HT-29 (cell line): ENCODE measurements around the gene MPHOSPH8. TPM values are rescaled to one million over a fixed set of nuclear protein-coding genes. Genes with fewer than 3 reads are reported as not detected.
"Not testable (repeated sequence)": the region's sequence is repeated elsewhere in the genome, so short reads cannot be mapped to it uniquely, and the experiment has no call there.

Source experiments
- DNase-seq: peaks from one replicate; pipeline ENCODE4 v3.0.0-alpha.2; 2015; ENCODE audit warnings: low spot score
- total RNA-seq: library from RNA; depleted of rRNA; stranded (reverse); fragments of >200 nt; shearing (Covaris generic); gene quantifications from 2 replicates; pipeline ENCODE4 v1.2.3, GENCODE V29; 2014; rRNA removed

Gene MPHOSPH8
- total RNA-seq, 1 experiment from 2014 or later = 14.9 TPM

DNA sequence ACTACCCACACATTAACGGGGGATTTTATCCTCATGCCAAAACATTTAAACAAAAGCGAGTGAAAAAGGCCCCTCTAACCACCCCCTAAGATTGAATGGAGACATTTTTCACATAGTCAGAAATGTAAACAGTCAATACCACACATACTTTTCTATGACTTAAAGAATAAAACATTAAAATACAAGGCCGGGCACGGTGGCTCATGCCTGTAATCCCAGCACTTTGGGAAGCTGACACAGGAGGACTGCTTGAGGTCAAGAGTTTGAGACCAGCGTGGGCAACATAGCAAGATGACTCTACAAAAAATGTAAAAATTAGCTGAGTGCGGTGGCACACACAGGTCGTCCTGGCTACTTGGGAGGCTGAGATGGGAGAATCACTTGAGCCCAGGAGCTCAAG lies 47.3 kb downstream of the MPHOSPH8 start:
- DNase-seq = no peak

DNA sequence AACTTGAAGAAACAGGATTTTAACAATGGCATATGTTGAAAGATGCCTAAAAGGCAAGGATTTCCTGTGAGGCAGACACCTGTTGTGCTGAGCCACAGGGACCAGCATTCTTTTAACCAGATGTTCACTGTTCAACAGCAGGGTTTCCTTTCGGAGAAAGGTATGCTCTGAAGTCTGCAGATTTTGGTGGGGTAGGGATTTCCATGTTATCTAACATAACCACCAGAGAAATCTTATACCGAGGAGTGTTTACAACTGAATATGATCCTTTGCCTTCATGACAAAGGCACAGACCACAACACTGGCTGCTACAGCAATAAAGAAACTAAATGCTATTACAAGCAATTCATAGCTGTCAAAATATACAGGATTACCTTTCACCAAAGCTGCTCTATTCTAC lies 48.1 kb downstream of the MPHOSPH8 start:
- DNase-seq = no peak

GRCh38 chr13:19685034-19685433 lies 51.6 kb downstream of the MPHOSPH8 start:
- DNase-seq = peak; percentile 82

GRCh38 chr13:19685437-19685836 lies 52.0 kb downstream of the MPHOSPH8 start:
- DNase-seq = peak; percentile 45

GRCh38 chr13:19691447-19691846 lies 58.0 kb downstream of the MPHOSPH8 start:
- not testable (repeated sequence) for DNase-seq

DNA sequence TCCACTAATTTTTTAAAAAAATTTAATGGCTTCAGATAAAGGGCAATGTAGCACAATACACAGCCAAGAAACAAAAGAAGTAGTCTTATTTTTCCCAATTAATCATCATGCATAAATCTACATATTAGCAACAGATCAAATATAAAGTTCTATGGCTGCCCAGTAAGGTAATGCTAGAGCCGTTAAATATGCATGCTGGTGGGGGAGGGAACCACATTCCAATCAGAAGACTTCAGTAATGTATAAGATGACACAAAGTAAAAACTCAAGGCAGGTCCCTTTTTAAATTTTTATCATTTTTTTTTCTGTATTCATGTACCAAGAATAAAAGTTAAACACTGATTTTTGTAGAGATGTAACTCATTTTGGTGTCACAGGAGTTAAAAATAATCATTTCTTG lies 62.0 kb downstream of the MPHOSPH8 start:
- DNase-seq = no peak

DNA sequence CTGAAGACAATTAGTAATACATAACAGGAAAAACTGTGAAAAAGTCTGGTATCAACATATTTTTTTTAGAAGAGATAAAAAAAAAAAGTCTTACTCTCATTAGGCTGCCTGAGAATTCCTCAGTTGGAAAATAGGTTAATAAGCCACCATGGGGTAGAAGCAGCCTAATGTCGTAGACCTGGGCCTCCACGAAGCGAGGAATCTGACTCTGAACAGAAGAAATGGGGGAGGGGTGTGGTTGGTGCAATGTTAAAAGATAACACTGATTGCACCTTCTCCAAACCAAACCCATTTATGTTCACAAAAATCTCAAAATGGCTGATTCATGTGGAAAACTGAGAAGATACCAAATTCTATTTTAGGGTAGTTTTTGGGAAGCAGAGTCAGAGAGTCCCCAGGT lies 62.4 kb downstream of the MPHOSPH8 start:
- no peak for DNase-seq

- not testable (repeated sequence) for DNase-seq
Measured at GRCh38 chr13:19700963-19701362, 67.5 kb downstream of the MPHOSPH8 start.

- not testable (repeated sequence) for DNase-seq
Measured at GRCh38 chr13:19701619-19702018, 68.2 kb downstream of the MPHOSPH8 start.

- DNase-seq = not testable (repeated sequence)
Measured at GRCh38 chr13:19704256-19704655, 70.8 kb downstream of the MPHOSPH8 start.

DNA sequence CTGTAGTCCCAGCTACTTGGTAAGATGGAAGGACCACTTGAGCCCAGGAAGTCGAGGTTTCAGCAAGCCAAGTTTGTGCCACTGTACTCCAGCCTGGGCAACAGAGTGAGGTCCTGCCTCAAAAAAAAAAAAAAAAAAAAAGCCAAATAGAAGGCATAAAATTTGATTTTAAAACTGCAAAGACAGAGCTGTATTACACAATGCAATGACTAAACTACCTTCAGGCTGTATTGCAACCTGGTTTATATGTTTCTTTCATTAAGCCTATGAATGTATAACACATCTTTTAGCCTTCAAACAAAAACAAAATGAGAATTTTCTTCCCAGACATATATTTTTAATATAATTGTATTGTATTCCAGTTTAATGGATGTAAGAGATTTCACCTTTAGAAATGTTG lies 75.6 kb downstream of the MPHOSPH8 start:
- not testable (repeated sequence) for DNase-seq

GRCh38 chr13:19709782-19710181 lies 76.3 kb downstream of the MPHOSPH8 start:
- not testable (repeated sequence) for DNase-seq

DNA sequence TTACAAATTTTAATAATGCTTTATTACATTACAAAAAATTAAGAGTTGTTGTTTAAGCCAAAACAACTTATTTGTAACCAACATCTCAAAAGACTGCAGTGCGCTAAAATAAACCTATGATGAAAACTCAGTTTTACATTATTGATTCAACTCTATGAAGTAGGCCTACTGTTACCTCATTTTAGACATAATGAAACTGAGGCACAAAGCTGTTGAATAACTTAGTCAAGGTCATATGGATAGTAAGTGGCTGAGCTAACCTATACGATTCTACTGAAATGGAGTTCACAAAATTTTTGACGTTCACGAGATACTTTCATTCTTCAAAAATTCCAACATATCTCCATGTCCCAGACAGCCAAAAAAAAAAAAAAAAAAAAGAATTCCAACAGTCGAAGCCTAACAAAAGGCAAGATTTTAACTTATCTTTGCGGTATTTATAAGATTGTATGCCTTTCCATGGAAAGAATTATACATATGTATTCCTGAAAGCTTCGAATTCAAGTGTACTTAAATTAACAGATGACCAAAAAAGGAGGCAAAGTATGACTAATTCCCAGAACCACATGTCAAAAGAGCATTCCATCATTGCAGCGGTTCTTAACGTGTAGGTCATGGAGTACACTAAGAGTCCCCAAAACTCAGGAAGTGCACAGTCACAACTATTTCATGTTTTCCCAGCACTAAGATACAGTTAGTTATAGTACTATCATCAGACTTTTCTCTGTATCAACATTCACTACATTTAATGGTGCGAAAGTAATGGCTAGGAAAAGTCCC lies 79.9 kb downstream of the MPHOSPH8 start:
- no peak for DNase-seq

- DNase-seq = no peak
Measured at GRCh38 chr13:19720039-19720438, 86.6 kb downstream of the MPHOSPH8 start.

Other genes with a start within 250 kb of the MPHOSPH8 start
- gene TPTE2, start 72.1 kb upstream of the MPHOSPH8 start, total RNA-seq = not detected in 2 replicates
- gene PSPC1, start 149.3 kb downstream of the MPHOSPH8 start, total RNA-seq = 105 and 107 TPM in 2 replicates
- gene ZMYM5, start 230.0 kb downstream of the MPHOSPH8 start, total RNA-seq = 5.3 and 8.3 TPM in 2 replicates